Body of pancreas (tissue), 4 donors: ENCODE results near the gene CDKL1. TPM values are rescaled to one million over a fixed set of nuclear protein-coding genes. Genes with fewer than 3 reads are reported as not detected.

Experiments
- ATAC-seq: fragments of 150-250 bp; one replicate; pipeline ENCODE4 v1.9.1; 2016
- DNase-seq, 4 donors: peaks; one replicate each; pipeline ENCODE4 v3.0.0-alpha.2; 2019
- H3K27ac ChIP-seq, 4 donors: fragments of 200-600 bp; sonication (generic); 1 replicate in 3 of 4; 2 replicates in 1 of 4; pipeline versions ENCODE4 v1.5.1 to v1.6.1; 2016 to 2019; ENCODE audit warnings: mild to moderate bottlenecking in 1 of 4, mixed read lengths in 1 of 4, moderate library complexity in 1 of 4
- H3K27me3 ChIP-seq, 2 donors: fragments of 200-600 bp; sonication (generic); one replicate each; pipeline ENCODE4 v1.6.0; 2016; ENCODE audit warnings: mild to moderate bottlenecking in 1 of 2
- H3K36me3 ChIP-seq, 2 donors: fragments of 200-600 bp; sonication (generic); replicated peaks in 1 of 2; 2 replicates each; pipeline ENCODE4 v1.5.1; 2016; ENCODE audit warnings: low read depth in 2 of 2; ENCODE audit not compliant: insufficient read depth in 1 of 2
- H3K4me1 ChIP-seq: fragments of 200-600 bp; sonication (generic); one replicate; pipeline ENCODE4 v1.6.0; 2016
- H3K4me3 ChIP-seq, 2 donors: fragments of 200-600 bp; sonication (generic); 1 replicate in 1 of 2; 2 replicates in 1 of 2; pipeline ENCODE4 v1.5.1; 2016 to 2019
- H3K9me3 ChIP-seq, 3 donors: fragments of 200-600 bp; sonication (generic); 1 replicate in 2 of 3; 2 replicates in 1 of 3; pipeline ENCODE4 v1.5.1; 2016
- POLR2A ChIP-seq, 3 donors: fragments of 450-650 bp; IDR thresholded peaks; one replicate each; pipeline ENCODE4 v1.6.1; 2016; ENCODE audit warnings: antibody characterized with exemption in 3 of 3, mild to moderate bottlenecking in 2 of 3
- WGBS, 2 donors: methylation state at CpG; one replicate each; pipeline ENCODE4 v1.1.5; 2017; 5-methylcytosine and 5-hydroxymethylcytosine counted together
- intact Hi-C: fragments of 100-400 bp; cut with DNase I; formaldehyde crosslinking; loops from one replicate; pipeline ENCODE4 v1.15.1; 2023
- total RNA-seq, 2 donors: library from RNA; depleted of rRNA; stranded (reverse); fragments of >200 nt; gene quantifications; one replicate each; pipeline ENCODE4 v1.1.0, GENCODE V29; 2016
- TF ChIP-seq, protein P1 (sequence below), 7 experiments: fragments of 450-650 bp in 4 of 7; fragments of 200-600 bp in 3 of 7; sonication (generic) in 3 of 7; IDR thresholded peaks; one replicate each; pipeline ENCODE4 v1.5.1; 2016 to 2019; ENCODE audit warnings: antibody characterized with exemption in 7 of 7

Gene CDKL1
- total RNA-seq, 2 donors from 2014 or later = 6.2 to 7.3 TPM

DNA sequence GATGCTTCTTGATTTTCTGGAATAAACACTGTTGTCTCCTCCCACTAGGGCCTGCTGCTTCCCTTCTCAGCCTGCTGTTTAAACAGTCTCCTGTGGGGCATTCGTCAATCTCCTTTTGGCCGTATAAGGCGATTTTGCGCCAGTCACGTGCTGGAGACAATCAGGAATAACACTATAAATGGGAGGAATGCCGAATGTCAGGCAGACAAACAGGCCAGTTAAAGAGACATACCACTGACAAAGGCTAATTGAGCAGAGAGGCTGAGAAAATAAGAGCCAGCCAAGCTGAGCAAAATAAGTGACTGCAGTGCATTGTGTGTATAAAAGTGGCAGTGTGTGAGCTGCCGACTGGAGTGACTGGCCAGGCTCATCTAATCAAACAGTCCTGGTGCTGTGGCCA lies 61.3 kb downstream of the CDKL1 start:
- intact Hi-C loops = no loop called here
- Histone ChIP-seq H3K4me1 (peaks cover 20% of the 10 kb centered on the region), H3K36me3 (no peaks in the 10 kb centered on the region), H3K27ac (peak overlapping the region in 3 of 4 donors; percentile 63 to 74 (median 68)), H3K4me3 (no peak overlapping the region), H3K9me3 (no peaks in the 10 kb centered on the region), H3K27me3 (no peaks in the 10 kb centered on the region)
- 7 to 9% methylated on average over 7 of the region's 7 CpGs for WGBS, 2 donors
- TF ChIP-seq, protein P1, sequence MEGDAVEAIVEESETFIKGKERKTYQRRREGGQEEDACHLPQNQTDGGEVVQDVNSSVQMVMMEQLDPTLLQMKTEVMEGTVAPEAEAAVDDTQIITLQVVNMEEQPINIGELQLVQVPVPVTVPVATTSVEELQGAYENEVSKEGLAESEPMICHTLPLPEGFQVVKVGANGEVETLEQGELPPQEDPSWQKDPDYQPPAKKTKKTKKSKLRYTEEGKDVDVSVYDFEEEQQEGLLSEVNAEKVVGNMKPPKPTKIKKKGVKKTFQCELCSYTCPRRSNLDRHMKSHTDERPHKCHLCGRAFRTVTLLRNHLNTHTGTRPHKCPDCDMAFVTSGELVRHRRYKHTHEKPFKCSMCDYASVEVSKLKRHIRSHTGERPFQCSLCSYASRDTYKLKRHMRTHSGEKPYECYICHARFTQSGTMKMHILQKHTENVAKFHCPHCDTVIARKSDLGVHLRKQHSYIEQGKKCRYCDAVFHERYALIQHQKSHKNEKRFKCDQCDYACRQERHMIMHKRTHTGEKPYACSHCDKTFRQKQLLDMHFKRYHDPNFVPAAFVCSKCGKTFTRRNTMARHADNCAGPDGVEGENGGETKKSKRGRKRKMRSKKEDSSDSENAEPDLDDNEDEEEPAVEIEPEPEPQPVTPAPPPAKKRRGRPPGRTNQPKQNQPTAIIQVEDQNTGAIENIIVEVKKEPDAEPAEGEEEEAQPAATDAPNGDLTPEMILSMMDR (IDR thresholded peaks at IDR 0.05) = peak in 4 of 7 experiments; percentile 42 to 48 (median 46)
- TF ChIP-seq POLR2A (IDR thresholded peaks at IDR 0.05) = peak in 1 of 3 donors; percentile 6
- peak; percentile 93 for ATAC-seq
- peak; percentile 76 to 87 (median 82) for DNase-seq

DNA sequence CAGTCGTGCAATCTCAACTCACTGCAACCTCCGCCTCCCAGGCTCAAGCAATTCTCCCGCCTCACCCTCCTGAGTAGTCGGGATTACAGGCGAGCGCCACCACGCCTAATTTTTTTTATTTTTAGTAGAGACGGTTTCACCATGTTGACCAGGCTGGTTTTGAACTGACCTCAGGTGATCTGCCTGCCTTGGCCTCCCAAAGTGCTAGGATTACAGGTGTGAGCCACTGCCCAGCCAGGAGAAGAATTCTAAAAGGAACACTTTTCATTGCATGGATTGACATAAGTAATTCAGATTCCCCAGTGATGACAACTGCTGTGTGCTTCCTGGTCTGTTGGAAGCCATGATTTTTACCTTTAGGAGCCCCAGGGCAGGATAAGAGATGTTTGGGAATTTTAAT lies 62.5 kb downstream of the CDKL1 start:
- no peak overlapping the region for H3K27ac ChIP-seq
- no peaks in the 10 kb centered on the region for H3K36me3 ChIP-seq
- H3K9me3 ChIP-seq = no peaks in the 10 kb centered on the region
- H3K27me3 ChIP-seq = no peaks in the 10 kb centered on the region
- H3K4me1 ChIP-seq = peaks cover 20% of the 10 kb centered on the region
- 93 to 94% methylated on average over 8 of the region's 8 CpGs for WGBS, 2 donors
- intact Hi-C loops = no loop called here
- H3K4me3 ChIP-seq = no peak overlapping the region
- no peak for ATAC-seq
- TF ChIP-seq, protein P1 (IDR thresholded peaks at IDR 0.05) = no peak
- TF ChIP-seq POLR2A (IDR thresholded peaks at IDR 0.05) = no peak
- no peak for DNase-seq

DNA sequence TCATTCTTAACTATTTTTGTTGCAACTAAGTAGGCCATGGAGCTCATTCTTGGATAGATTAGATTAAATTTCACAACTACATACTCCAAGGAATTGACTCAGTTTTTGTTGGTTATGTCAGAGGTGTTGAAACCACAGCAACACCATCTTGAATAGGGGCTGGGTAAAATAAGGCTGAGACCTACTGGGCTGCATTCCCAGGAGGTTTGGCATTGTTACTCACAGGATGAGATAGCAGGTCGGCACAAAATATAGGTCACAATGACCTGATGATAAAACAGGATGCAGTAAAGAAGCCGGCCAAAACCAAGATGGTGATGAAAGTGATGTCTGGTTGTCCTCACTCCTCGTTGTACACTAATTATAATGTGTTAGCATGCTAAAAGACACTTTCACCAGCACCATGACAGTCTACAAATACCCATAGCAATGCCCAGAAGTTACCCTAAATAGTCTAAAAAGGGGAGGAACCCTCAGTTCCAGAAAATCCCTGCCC lies 63.6 kb downstream of the CDKL1 start:
- intact Hi-C loops = no loop called here
- Histone ChIP-seq H3K4me3 (no peak overlapping the region), H3K27me3 (no peaks in the 10 kb centered on the region), H3K27ac (no peak overlapping the region), H3K9me3 (no peaks in the 10 kb centered on the region), H3K36me3 (no peaks in the 10 kb centered on the region), H3K4me1 (peaks cover 20% of the 10 kb centered on the region)
- no peak for TF ChIP-seq POLR2A (IDR thresholded peaks at IDR 0.05)
- TF ChIP-seq, protein P1 (IDR thresholded peaks at IDR 0.05) = no peak
- ATAC-seq (no peak), DNase-seq (peak in 2 of 4 donors; percentile 20 to 44)
- WGBS, 2 donors = 46 to 66% methylated on average over 3 of the region's 3 CpGs

DNA sequence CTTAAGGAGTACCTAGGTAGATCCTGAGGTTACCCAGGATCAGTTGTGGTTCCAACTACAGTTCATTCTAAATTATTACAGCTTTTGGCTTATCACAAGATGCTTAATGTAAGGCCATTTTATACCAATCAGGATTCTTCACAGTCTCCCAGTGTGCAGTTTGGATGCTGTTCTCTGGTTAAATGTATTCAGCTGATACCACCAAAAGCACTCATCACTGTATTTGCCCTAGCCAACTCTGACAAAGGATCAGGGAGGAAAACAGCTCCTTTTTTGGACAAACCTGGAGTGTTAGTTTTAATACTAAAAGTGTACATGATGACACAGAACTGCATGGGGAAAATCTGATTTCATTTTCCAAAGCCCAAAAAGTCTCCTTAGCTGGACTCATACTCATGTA lies 65.1 kb downstream of the CDKL1 start:
- Histone ChIP-seq H3K9me3 (no peaks in the 10 kb centered on the region), H3K4me1 (peaks cover 20% of the 10 kb centered on the region), H3K27me3 (no peaks in the 10 kb centered on the region), H3K36me3 (no peaks in the 10 kb centered on the region), H3K27ac (no peak overlapping the region), H3K4me3 (no peak overlapping the region)
- TF ChIP-seq, protein P1 (IDR thresholded peaks at IDR 0.05) = no peak
- no peak for TF ChIP-seq POLR2A (IDR thresholded peaks at IDR 0.05)
- DNase-seq = no peak
- ATAC-seq = no peak
- intact Hi-C loops = no loop called here

DNA sequence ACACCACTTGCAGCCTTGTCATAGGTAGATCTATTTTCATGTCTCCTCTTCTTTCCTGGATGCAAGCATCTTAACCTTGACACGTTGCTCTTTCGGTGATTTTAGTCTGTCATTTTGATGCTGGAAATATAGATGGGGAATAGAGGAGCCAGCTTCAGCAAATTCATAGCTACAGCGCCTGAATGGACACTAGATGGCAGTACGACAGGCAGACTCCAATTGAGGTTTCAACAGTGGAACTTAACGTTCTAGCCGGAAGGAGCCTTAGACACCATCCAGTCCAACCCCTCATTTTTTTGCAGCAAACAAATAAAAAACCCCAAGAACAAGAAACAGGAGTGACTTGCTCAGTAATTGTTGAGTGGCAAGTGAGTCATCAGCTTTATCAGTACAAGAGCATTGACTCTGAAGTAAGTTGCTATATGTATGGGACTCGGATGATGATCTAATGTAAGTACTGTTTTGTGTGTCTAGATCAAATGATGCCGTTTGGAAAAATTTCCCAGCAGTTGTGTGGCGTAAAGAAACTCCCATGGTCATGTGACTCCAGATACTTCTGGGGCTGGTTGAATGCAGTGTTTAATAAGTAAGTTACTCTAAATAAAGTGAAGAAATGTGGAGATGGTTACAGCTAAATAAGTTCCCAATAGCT lies 75.5 kb downstream of the CDKL1 start:
- 3 to 4% methylated on average over 9 of the region's 9 CpGs for WGBS, 2 donors

More for the DNA sequence above, 75.5 kb downstream of the CDKL1 start:
- peak; percentile 68 to 80 (median 74) for DNase-seq
- Histone ChIP-seq H3K4me1 (peaks cover 11% of the 10 kb centered on the region), H3K27me3 (no peaks in the 10 kb centered on the region), H3K36me3 (peaks cover 0 to 10% of the 10 kb centered on the region in 2 donors), H3K4me3 (no peak overlapping the region), H3K9me3 (no peaks in the 10 kb centered on the region), H3K27ac (peak overlapping the region; percentile 18 to 78 (median 56))
- intact Hi-C loops = no loop called here
- ATAC-seq = peak; percentile 95
- TF ChIP-seq POLR2A (IDR thresholded peaks at IDR 0.05) = no peak
- TF ChIP-seq, protein P1 (IDR thresholded peaks at IDR 0.05) = peak; percentile 66 to 90 (median 88)
